Urothelium cell line (cell line): Measurements from ENCODE around the gene GABRB3.

ENCODE experiments used
- DNase-seq: peaks from one replicate; pipeline ENCODE4 v3.0.0; 2011; ENCODE audit warnings: low spot score, mixed read lengths
- FAIRE-seq: peaks from 2 replicates; lab custom pipeline; 2011; peaks lifted over from hg19 to GRCh38; lab: Jason Lieb, UNC

Gene GABRB3

DNA sequence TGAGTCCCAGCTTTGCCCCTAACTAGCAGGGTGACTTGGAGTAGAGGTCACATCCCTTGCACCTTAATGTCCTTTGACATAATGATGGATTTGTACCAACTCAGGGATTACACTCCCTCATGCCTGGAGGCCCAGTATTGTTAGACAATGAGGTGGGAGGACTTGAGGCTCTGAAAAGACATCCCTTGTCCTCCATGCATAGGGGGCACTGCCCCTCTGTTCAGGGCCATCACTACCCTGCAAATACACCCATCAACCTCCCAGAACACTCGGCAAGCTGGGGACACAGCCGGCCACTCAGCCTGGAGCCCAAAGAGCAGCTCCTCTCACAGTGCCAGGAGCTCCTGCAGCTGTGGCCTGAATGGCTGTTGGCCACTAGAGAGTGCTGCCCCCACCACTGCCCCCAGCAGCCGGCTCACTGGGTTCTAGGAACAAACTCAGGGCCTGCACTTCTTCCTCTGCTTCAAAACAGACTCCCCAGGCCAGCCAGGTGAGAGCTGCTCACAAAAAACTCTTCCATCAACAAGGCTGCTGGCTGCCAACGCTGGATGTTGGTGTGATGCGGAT lies 90.2 kb downstream of the GABRB3 start:
- FAIRE-seq (no peak), DNase-seq (no peak)

DNA sequence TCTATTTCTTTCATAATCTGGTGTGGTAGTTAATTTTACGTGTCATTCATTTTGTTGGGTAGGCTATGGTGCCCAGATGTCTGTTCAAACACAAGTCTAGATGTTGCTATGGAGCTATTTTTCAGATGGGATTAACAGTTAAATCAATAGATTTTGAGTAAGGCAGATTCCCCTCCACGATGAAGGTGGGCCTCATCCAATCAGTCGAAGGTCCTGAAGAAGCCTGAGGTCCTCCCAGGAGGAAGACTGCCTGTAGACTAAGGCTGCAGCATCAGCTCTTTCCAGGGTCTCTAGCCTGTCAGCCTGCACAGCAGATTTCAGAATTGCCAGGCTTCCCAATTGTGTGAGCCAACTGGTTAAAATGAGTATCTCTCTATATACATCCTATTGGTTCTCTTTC lies 92.9 kb downstream of the GABRB3 start:
- FAIRE-seq: no peak
- DNase-seq: no peak

DNA sequence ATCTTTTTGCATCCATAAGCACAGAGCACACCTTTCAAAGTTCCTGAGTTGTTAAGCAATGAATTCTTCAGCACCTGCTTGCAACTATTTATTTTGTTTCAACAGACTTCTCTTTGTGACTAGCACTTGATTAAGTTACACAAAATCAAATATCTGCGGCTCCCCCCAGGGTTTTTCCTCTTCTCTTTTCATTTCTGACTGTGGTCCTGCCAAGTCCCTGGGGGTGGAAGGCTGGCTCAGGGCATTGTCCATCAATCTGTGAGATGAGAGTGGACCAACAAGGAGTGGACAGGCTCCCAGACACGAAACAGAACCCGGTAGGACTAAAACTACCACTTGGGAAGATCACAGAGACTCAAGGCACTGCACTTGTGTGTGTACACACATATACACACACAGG lies 96.8 kb downstream of the GABRB3 start:
- DNase-seq (no peak), FAIRE-seq (no peak)

DNA sequence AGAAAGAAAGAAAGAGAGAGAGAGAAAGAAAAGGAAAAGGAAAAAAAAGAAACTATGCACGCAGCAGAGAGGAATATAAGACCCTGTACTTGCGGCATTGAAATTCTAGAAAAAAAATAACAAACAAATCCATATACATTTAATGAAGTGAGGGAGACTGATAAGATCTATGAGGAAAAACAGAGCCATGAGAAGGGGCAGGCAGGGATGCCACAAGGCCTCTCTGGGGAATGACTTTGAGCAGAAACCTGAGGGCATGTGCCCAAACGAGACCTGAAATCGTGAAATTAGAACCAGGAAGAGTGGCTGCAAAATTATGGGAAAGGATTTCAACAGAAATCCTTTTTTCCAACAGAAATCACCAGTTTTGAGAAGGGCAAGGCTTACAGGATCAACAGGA lies 98.4 kb downstream of the GABRB3 start:
- DNase-seq: no peak
- no peak for FAIRE-seq

DNA sequence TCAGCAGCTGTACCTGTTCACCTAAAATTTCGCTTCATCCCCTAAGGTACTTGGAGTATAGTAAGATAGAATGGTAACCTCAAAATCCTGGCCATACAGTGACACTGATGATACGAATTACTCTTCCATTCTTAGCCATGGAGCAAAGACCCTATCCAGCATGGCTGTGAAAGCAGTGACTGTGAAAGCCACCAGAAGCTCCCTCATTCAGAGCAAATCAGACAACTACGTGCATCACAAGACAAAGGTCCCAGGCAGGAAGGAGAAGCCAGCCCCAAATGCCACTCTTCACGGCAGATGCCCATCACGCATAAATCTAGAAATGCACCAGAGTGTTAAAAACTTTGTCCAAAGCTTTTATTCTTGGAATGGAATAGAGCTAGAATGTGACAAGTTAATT lies 99.4 kb downstream of the GABRB3 start:
- DNase-seq (no peak), FAIRE-seq (no peak)

DNA sequence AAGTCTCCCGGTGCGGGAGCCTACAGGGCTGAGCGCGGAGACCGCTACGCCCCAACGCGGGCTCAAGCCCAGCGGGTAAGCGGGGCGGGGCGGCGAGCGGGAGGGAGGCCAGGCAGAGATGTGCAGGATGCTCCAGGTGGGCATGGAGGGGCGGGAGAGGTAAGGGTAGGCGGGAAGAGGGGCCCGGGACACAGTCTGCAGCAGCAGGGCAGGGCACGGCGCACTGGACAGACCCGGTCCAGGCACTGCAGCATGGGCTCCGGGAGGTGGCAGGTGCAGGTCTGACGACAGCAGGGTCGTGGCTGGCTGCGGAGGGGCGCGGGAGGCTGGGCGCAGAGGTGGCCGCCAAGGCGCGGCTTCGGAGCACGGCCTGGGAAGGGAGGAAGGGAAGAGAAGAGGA lies 102.8 kb downstream of the GABRB3 start:
- DNase-seq (no peak), FAIRE-seq (no peak)

DNA sequence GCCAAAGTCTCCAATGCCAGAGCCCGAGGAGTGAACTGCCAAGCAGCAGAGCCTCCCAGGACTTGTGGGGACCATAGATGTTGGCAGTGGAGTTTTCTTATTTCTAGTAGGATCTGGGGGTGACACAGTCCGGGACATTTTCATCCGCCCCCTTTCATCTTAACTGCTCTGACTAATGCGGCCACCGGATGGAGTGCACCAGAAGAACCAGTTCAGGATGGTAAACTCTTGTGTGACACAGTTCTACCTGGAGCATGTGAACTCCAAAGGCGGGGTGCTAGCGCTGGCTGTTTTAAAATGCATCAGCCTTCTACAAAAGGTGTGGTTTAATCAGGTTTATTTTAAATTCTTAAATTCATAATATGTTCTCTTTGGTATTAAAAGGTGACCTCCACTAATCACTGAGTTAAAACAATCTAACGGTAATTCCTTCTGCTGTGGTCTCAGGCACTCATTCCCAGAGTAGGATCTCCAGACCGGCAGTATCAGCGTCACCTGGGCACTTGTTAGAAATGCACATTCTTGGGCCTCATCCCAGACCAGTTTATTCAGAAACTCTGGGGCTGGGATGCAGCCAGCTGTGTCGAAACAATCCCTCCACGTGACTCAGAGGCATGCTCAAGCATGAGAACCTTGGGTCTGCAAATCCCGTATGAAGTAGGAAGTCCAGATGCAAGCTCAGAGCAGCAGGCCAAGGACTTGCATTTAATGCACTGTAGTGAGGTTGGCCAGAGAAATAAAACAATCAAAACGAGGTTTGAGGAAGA lies 105.5 kb downstream of the GABRB3 start:
- FAIRE-seq: no peak
- DNase-seq: no peak

DNA sequence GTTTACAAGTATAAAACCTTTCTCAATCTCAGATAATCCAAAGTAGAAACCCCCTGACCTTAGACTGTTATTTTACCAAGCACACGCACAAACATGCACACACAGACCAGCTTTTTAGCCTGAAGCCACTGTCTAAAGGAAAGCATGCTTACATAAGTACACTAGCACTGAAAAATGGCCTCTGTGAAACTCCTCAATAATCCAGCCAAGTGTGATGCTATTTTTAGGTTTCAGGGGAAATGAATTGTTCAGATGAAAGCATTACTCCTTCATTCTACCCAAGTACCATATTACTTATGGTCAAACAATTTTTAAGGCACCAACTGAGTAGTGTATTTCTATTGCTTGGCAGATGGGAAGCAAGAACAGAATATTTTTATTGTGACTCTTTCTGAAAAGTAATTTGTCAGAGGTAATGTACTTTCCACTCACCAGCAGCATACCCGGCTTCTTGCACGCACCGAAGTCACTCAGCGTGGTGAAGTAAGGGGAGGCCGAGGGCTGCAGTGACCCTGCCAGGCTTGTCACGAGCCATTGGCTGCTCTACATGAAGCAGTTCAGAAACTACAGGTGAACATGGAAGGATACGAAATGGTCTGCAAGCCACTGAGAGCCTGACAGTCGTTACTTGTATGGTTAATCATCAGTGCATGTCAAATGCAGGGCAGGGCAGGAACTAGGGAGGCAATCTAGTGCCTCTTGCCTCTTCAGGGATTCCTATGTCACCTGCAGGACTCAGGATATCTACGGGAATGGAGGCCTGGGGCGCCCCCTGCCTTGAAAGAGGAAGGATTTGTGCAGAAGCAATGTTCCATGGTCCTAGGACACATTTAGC lies 106.7 kb downstream of the GABRB3 start:
- DNase-seq: no peak
- FAIRE-seq: no peak

DNA sequence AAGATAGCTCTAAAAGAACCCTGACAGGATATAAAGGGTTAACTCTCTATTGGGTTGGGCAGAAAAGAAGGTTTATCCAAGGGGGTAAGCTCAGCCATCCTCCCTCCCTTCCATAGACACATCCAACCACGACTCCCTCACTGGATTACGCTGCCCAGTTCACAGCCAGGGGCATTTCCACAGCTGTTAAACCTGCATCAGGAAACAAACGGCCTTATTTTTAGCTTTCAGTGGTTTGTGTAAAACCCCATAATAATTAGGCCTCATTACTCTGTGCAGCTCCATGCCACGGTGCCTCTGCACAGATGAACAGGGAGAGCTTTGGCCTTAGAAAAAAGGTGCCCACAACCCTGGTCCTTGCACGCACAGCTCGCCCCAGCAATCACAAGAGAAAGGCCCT lies 110.6 kb downstream of the GABRB3 start:
- FAIRE-seq (no peak), DNase-seq (peak; percentile 20)

DNA sequence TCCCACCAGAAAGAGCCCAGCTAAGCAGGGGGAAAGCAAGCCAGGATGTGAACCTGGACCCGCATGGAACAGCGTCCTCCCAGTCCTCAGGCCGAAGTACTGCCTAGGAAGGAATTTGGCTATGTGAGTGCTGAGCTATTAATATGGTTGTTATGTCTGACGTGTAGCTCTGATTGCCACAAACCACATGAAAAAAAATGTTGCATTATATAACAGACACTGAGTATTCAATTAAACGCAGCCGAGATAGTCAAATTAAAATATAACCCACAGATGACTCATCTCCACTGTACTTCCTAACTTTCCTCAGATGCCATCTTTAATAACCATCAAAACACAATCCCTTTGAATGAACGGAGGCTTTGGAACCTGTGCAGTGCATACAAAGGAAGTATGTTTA lies 111.1 kb downstream of the GABRB3 start:
- DNase-seq: peak; percentile 48

DNA sequence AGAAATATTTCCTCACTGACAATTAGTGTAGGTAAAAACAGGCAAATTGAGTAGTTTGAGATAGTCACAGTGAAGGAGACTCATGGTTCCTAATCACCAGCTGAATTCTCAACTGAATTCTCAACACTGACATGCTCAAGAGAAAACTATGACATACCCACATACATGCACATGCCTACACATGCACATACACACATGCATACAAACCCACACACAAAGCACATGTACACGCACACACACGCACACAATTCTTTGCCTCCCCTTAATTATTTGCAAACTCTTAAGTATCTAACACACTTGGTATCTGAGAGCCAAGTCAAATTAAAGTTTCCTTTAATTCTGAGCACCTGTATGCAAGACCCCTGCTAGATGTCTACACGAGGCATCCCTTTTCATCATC lies 111.8 kb downstream of the GABRB3 start:
- FAIRE-seq (no peak), DNase-seq (no peak)

More for the DNA sequence above, 111.1 kb downstream of the GABRB3 start:
- FAIRE-seq: no peak

DNA sequence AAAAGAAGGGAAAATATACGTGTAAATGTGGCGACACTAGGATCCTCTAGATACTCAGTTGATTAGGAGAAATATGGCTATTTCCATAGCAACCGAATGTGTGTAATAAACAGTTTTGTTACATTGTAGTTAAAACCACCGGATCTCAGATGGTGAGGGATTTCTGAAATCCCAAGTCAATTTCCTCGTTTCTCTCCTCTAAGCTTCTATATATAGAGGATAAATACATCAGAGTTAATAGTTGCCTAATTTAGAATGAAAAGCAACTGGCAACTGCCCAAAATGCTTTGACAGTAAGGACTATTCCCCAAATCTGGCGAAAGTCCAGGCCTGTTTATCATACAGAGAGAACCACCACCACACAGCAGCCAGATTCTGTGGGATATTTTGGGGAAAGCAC lies 112.6 kb downstream of the GABRB3 start:
- DNase-seq (no peak), FAIRE-seq (no peak)

DNA sequence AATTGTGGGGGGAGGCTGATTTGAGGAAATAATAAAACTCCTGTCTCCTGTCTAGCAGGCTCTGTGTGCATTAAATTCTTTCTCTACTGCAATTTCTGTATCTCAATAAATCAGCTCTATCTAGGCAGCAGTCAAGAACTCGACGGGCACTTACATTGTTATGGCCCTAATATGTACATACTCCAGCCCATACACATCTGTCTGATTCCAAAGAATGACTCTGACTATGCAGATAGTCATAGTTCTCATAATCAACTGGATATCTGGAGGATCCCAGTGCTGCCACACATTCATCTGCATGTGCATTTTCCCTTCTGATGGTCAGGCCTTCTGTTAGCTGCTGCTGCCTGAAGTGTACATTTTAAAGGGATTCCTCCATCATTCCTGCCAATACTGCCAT lies 114.6 kb downstream of the GABRB3 start:
- FAIRE-seq (no peak), DNase-seq (no peak)

DNA sequence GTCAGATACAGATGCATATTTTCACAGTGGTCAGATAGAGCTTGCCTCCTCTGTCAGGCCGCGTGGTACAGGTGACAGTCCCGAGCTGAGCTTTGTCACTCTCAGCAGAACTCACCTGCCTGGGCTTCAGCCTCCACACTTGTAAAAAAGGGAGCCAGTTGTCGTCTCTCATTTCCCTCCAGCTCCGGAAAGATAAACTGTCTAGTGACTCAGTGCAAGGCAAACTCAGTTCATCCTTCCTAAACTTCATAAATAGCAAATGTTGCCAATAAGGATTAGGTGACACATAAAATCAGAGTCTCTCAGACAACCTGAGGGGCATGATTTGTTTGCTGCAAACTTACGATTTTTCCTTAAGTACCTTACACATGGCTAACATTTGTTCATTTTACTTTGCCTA lies 116.8 kb downstream of the GABRB3 start:
- FAIRE-seq: no peak
- no peak for DNase-seq

DNA sequence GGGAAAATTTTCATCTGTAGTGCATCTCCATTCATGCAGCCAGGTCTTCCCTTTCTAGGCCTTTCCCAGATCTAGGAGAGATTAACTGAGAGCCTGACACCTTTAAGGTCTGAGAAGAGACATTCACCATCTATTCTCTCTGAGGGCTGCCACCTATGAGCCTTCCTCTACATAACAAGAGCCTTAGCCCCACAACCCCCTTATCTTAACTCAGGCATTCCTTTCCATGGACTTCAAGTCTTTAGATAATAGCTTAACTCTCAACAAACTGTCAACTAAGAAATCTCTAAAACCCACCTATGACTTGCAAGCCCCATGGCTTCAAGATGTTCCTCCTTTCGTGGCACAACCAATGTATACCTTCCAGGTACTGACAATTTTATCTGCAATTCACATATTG lies 121.0 kb downstream of the GABRB3 start:
- DNase-seq (no peak), FAIRE-seq (no peak)

DNA sequence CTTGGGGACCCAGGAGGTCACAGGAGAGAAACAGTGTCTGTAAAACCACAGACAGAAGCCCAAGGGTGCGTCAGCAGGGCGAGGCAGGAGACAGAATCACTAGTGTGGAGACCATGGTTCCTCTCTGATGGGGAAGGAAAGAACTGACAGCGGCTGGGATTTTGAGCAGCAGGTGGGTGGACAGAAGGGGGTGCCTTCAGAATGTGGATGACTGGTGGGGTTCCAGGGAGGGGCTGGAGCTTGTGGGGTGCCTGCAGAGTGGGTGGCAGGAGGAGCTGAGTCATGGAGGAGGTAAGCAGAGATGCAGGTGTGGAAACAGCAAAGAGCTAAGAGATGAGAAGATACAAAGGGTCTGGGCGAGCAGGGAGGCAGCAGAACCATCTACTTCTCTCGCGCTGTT lies 124.2 kb downstream of the GABRB3 start:
- FAIRE-seq: no peak
- DNase-seq: no peak

DNA sequence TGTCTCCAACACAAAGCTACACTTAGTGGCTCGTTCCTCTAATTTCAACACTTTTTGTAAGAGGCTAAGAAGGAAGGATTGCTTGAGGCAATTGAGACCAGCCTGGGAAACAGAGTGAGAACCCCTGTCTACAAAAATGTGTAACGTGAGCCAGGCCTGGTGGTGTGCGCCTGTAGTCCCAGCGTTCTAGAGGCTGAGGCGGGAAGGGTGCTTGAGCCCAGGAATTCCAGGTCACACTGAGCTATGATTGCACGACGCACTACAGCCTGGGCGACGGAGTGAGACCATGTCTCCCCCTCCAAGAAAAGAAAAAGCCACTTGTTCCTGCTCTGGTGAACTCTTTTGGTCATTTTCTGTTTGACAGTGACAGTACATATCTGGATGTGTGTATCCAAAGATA lies 127.9 kb downstream of the GABRB3 start:
- FAIRE-seq (no peak), DNase-seq (no peak)

DNA sequence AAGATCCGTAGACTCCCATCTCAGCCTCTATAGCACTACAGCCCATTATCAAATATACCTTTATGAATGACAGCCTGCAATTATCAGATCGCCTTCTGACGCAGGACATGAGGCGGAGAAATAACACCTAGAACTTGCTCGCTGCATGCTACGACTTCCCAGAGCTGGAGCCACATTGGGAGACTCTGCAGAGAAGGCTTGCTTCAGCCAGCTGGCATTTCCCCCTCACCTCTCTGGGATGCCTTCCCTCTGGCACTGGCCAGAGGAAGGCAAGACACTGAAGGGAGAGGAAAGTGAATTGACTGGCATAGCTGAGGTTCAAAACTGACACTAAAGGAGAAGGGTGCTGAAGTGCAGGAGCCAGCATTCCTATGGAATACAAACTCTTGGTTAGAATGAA lies 131.7 kb downstream of the GABRB3 start:
- FAIRE-seq: peak; percentile 17
- no peak for DNase-seq

DNA sequence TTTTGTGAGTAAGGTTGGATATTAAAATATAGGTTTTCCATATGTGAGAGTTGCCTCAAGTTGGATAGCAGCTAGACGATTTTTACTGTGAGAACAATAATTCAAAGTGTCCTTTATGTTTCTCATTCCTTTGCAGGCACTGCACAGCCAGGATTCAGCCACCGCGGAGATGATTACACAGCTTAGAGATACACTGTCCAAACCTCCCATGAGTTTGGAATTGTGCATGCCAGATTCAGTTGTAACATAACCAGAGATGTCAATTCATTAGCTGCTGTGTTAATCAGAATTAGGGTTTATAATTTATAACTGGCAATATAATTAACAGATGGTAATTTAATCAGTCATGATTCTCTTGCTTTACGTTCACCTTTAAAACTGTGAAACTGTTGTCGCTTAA lies 132.3 kb downstream of the GABRB3 start:
- no peak for FAIRE-seq

DNA sequence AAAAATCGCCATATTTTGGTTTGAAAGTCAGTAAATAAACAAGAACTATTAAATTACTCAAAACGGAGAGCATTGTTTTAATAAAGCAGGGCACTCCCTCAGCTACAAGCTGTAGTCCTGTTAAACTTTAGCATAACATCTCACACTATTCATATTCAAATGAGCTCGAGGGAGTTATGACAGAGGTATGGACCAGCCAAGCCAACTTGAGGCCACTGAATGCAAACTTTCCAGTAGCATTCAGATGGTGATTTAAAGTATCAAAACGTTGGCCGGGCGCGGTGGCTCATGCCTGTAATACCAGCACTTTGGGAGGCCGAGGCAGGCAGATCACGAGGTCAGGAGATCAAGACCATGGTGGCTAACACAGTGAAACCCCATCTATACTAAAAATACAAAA lies 132.9 kb downstream of the GABRB3 start:
- no peak for DNase-seq
- FAIRE-seq: no peak

More for the DNA sequence above, 132.3 kb downstream of the GABRB3 start:
- DNase-seq: no peak

DNA sequence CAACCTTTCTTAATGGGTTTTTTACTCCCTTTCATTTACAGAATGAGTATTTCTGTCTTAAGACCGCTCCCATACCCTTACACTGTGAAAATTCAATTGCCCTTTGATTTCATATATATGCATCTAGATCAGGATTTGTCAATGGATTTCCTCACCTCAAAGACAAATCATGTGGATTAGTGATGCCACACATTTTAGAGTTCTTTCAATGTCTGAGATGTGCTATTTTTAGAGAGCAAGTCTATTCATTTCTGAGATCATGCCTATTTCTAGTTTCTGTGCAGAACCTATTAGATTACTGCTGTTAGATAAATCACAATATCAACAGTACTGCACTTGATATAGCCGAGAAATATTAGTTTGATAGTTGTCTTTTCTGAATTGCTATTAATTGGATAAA lies 137.3 kb downstream of the GABRB3 start:
- FAIRE-seq (no peak), DNase-seq (no peak)

DNA sequence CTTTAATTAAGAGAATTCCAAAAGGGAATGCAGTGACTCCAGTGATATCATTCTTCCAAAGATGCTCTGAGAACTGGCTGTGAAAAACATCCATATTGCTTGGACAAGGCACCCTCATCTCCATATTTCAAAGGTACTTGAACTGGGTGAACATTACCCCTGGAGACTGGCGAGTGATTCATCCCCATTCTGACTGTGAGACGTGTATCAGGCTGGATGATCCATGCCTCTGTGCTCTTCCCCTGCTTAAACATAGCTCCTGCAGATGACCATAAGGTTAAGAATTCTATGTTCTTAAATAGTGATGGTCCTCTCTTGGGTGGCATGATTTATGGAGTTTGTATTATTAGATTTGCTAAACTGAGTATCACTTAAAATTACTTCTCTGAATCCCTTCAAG lies 137.8 kb downstream of the GABRB3 start:
- FAIRE-seq: no peak

More for the DNA sequence above, 137.8 kb downstream of the GABRB3 start:
- no peak for DNase-seq
